GM19023 (cell line): ENCODE measurements around the gene SEPSECS.
"Not testable (repeated sequence)": the region's sequence is repeated elsewhere in the genome, so short reads cannot be mapped to it uniquely, and the experiment has no call there.

Experiments used
- ATAC-seq: cut with Tn5 transposase; IDR thresholded peaks from one replicate; pipeline ENCODE4 v1.9.1; 2021; ENCODE audit warnings: mild to moderate bottlenecking, moderate library complexity; ENCODE audit not compliant: unreplicated experiment

SEPSECS gene

GRCh38 chr4:25088093-25088952 lies 71.9 kb downstream of the SEPSECS start:
- ATAC-seq: no peak

- no peak for ATAC-seq
Measured at GRCh38 chr4:25085671-25086070, 74.6 kb downstream of the SEPSECS start.

GRCh38 chr4:25083441-25083840 lies 76.8 kb downstream of the SEPSECS start:
- ATAC-seq: not testable (repeated sequence)

GRCh38 chr4:25081866-25082471 lies 78.3 kb downstream of the SEPSECS start:
- no peak for ATAC-seq

- ATAC-seq: no peak
Measured at GRCh38 chr4:25080571-25080970, 79.7 kb downstream of the SEPSECS start.

GRCh38 chr4:25078523-25078922 lies 81.7 kb downstream of the SEPSECS start:
- ATAC-seq: no peak

- no peak for ATAC-seq
Measured at GRCh38 chr4:25076625-25077398, 83.4 kb downstream of the SEPSECS start.

GRCh38 chr4:25075851-25076250 lies 84.4 kb downstream of the SEPSECS start:
- ATAC-seq: no peak

- no peak for ATAC-seq
Measured at GRCh38 chr4:25075129-25075528, 85.1 kb downstream of the SEPSECS start.

- no peak for ATAC-seq
Measured at GRCh38 chr4:25070545-25070944, 89.7 kb downstream of the SEPSECS start.
